HG03575 (cell line): ENCODE data around the gene HERC5.
A peak's percentile ranks its signal among the peaks of the same experiment; 100 is the strongest.
"Not testable (repeated sequence)": the region's sequence is repeated elsewhere in the genome, so short reads cannot be mapped to it uniquely, and the experiment has no call there.

Experiments
- ATAC-seq: cut with Tn5 transposase; IDR thresholded peaks from one replicate; pipeline ENCODE4 v1.9.1; 2021; ENCODE audit not compliant: unreplicated experiment, insufficient number of reproducible peaks, low FRiP score; ENCODE audit errors: extremely low read depth

HERC5 gene

GRCh38 chr4:88514557-88515511 lies 57.9 kb downstream of the HERC5 start:
- ATAC-seq = no peak

DNA sequence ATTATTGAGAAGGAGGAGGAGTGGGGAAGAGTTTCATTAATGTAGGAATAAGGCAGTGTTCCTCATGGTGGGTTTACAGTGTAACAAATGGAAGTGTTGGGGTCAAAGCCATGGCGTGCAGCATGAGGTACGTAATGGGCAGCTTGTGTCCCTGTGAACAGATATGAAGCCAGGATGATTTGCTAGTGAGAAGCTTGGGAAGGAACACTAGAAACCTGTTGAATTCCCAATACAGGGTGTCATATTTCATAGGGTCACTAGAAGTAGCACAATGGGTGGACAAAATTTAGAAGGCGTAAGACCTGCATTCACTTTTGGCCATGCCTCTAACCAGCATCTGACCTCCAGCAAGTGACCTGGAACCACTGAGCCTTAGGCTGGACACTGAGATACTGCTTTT lies 59.8 kb downstream of the HERC5 start:
- no peak for ATAC-seq

DNA sequence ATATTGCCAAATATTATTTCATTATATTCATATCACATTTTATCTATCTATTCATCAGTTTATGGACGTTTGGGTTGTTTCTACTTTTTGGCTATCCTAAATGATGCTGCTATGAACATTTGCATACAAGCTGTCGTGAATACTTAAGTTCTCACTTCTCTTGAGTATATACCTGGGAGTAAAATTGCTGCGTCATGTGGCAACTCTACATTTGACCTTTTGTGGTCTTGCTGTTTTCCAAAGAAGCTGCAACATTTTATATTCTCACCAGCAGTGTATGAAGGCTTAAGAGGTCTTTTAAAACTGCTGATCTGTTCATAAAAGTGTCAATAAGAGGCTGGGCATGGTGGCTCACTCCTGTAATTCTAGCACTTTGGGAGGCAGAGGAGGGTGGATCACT lies 60.9 kb downstream of the HERC5 start:
- ATAC-seq = no peak

- ATAC-seq = no peak
These were observed 62.0 kb downstream of the HERC5 start for GRCh38 chr4:88518911-88519310.

DNA sequence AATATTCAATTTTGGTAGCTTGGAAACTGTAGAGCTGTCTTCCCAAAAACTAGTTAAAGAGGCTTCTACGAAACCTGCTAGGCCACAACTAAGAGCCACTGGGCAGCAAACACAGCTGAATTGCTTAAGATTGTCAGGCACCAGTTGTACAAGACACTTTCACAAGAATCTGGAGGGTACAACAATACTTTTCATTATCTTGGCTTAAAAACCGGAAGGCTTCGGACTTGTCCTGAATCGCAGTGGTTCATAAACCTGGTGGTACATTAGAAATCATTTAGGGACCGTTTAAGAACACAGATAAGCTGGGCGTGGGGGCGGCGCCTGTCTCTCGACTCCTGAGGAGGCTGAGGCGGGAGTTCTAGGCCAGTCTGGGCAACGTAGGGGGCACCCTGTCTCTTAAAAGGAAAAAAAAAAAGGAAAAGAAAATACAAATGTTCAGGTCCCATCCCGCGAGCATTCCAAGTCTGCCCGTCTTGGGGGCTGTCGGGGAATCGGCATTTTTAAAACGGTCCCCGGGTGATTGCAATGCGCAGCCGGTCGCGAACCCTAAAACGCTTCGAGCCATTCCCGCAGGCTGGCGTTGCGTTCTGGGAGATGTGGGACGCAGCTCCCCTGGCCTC lies 65.9 kb downstream of the HERC5 start:
- no peak for ATAC-seq

DNA sequence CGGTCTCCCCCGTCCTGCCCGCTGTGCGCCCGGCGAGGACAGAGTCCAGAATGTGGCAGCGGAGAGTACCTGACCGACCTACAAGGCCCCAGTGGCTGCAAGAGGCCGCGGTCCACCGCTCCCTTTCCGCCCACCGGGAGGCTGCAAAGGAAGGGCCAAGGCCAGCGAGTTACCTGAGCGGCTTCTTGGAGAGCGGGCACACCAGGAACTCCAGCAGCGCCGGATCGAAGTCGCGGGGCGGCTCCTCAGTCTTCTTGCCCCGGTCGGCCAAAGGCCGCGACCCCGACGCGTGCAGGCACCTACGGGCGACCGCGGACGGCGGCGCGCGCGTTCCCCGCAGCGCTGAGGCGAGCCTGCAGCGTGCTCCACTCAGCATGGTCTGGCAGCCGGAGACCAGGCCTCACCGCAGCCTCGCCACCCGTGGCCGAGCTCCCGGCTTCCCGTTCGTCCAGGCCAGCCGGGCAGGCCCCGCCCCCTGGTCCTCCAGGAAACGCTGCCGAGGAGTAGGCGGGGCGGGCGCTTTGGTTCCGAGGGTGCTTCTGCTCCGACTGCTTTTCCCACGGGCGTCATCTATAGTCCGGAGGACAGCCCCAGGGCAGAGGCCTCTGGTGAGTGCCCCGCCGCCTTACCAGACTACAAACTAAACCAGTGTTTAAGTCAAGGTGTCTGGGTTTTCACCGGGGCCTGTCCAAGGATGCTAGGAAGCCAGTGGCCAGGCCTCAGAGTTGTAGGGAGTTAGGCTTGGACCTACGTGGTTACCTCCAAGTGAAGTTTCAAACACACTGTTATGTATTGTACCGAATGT lies 66.6 kb downstream of the HERC5 start, which contains the start of gene PYURF:
TSS of gene PYURF (minus strand) at position 452 of the 805 bp plus-strand sequence. CDS start at position 376, 76 bp downstream.
- ATAC-seq = peak; percentile 59

- ATAC-seq = no peak
These were observed 67.3 kb downstream of the HERC5 start for GRCh38 chr4:88524171-88524570.

DNA sequence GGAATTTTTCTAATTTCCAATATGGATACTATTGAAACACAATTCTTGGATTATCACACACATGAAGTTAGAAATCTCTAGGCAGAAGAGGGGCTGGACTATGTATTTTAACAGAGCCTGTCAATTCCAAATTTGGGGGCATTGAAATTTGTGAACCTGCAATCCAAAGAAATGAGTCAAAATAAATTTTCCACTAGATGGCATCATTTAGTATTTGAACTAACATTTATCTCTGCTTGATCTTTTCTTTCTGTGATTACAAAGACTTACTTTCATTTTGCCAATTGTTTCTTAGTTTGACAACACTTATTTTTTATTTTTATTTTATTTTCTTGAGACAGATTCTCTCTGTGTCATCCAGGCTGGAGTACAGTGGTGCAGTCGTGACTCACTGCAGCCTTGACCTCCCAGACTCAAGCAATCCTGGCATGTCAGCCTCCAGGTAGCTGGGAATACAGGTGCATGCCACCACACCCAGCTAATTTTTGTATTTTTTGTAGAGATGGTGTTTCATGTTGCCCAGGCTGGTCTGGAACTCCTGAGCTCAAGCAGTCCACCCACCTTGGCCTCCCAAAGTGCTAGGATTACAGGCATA lies 69.4 kb downstream of the HERC5 start:
- ATAC-seq = no peak

DNA sequence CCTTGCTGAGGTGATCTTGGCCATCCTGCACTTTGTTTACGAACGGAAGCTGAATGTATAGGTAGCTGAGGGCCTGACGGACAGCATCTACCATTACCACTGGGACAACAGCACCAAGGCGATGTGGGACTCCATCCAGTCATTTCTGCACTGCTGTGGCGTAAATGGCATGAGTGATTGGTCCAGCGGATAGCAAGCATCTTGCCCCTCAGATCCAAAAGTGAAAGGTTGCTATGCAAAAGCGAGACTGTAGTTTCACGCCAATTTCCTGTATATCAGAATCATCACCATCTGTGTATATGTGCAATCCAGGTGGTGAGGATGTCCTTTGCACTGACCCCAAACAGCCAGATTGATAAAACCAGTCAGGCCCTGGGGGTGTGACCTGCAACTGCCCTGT lies 70.9 kb downstream of the HERC5 start:
- ATAC-seq = no peak

DNA sequence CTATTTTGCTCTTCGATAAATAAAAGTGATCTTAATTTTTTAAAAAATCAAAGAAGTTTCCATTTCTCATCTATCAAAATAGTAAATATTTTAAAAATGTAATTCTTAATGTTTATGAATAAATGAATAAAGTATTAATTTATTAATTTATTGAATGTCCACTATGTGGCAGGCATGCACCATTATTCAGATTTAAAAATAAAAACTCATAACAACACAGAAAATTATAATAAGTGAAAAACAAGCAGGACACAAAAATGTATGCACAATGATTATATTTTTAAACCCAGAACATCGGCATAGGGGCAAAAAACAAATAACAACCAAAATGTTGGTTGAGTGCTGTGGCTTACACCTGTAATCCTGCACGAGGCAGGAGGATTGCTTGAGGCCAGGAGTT lies 71.9 kb downstream of the HERC5 start:
- ATAC-seq = no peak

- ATAC-seq = no peak
These were observed 74.6 kb downstream of the HERC5 start for GRCh38 chr4:88531549-88531948.

DNA sequence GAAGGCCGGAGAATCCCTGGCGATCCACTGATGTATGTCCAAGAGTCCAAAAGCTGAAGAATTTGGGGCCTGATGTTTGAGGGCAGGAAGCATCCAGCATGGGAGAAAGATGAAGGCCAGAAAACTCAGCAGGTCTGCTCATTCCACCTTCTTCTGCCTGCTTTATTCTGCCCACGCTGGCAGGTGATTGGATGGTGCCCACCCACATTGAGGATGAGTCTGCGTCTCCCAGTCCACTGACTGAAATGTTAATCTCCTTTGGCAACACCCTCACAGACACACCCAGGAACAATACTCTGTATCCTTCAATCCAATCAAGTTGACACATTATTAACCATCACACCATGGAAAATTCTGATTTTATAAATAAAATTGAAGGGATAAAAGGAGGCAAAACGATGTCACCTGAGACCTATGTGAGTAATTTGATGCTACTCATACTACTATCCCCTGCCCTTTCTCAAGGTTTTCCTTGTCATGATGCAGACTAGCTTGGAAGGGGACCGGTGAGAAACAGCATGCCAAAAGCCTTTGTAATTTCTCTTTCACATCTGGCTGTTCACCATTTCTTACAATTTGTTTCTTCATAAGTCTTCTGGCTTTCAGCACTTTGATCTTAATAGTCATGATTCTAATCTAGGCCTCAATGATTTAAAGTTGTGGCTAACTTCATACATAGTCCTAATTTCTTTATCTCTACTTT lies 76.3 kb downstream of the HERC5 start:
- no peak for ATAC-seq

GRCh38 chr4:88533937-88534750 lies 77.2 kb downstream of the HERC5 start:
- no peak for ATAC-seq

- no peak for ATAC-seq
These were observed 78.3 kb downstream of the HERC5 start for GRCh38 chr4:88535090-88535755.

DNA sequence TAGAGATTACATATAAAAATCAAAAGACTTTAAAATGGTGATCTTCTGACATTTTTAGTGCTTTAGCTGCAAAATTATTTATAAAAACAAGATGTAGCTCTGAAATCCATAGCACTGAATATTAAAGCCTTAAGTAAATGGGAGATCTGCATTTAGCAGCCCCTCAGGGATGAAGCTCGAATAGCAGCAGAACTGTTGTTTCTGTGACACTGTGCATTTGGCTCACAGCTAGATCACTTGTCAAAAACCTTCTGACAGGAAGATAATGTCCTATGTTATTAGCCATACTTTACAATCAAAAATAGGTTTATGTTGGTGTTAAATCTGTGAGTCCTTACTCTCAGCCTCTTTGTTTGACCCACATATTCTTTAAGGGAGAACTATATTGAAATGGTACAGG lies 80.8 kb downstream of the HERC5 start:
- ATAC-seq = no peak

- not testable (repeated sequence) for ATAC-seq
These were observed 82.6 kb downstream of the HERC5 start for GRCh38 chr4:88539322-88540068.

- no peak for ATAC-seq
These were observed 92.9 kb downstream of the HERC5 start for GRCh38 chr4:88549815-88550214.
